ENCODE measurements around the gene RAB11FIP4.

The RAB11FIP4 gene

DNA sequence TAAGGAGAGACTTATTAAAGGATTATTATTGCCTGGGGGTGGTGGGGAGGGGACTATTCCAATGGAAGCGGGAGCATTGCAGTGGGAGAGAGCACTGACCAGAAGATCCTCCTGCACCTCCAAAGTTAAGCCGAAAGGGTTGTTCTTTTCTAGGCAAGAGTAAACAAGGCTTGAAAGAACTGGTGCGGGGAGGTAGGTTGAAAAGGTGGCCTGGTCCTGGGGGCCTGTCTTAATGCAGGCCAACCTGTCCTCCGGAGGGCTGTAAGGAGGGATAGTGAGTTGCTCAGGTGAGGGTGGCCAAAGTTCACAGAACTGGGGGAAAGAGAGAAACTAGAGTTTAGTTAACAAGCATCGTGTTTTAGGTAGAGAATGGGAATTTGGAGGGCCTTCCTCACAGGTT, 65.3 kb downstream of the RAB11FIP4 start:
- no peak for TF ChIP-seq CTCF (conservative IDR thresholded peaks at IDR 0.05; ENCODE audit: low read length)
- H3K4me3 ChIP-seq (ENCODE audit: low read length) = no peak overlapping the region
- DNase-seq (ENCODE audit: low read depth) = no peak

- H3K4me3 ChIP-seq (ENCODE audit: low read length) = no peak overlapping the region
- no peak for DNase-seq (ENCODE audit: low read depth)
- no peak for TF ChIP-seq CTCF (conservative IDR thresholded peaks at IDR 0.05; ENCODE audit: low read length)
Measured at GRCh38 chr17:31457391-31458234, 66.1 kb downstream of the RAB11FIP4 start.

- no peak for DNase-seq (ENCODE audit: low read depth)
- no peak for TF ChIP-seq CTCF (conservative IDR thresholded peaks at IDR 0.05; ENCODE audit: low read length)
- H3K4me3 ChIP-seq (ENCODE audit: low read length) = no peak overlapping the region
Measured at GRCh38 chr17:31458829-31459228, 67.4 kb downstream of the RAB11FIP4 start.

DNA sequence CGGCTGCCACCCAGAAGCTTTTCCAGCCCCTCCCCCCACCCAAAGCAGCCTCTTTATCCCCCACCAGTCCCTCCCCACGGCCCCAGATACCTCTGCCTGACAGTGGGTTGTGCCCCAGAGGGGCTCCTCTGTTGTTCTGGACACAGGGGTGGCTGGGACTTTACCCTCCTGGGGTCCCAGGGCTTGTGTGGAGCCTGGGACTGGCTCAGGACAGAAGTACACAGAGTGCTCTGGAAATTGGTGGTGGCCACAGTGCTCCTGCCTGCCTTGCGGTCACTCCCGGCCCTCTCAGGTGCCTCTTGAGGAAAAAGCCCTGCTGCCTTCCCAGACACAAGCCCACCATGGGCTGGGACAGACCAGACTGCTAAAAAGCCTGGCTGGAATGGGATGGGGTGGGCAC, 68.2 kb downstream of the RAB11FIP4 start:
- TF ChIP-seq CTCF (conservative IDR thresholded peaks at IDR 0.05; ENCODE audit: low read length) = no peak

GRCh38 chr17:31460226-31460721, 68.8 kb downstream of the RAB11FIP4 start:
- TF ChIP-seq CTCF (conservative IDR thresholded peaks at IDR 0.05; ENCODE audit: low read length) = no peak
- H3K4me3 ChIP-seq (ENCODE audit: low read length) = no peak overlapping the region
- DNase-seq (ENCODE audit: low read depth) = no peak

More for the DNA sequence above, 68.2 kb downstream of the RAB11FIP4 start:
- no peak overlapping the region for H3K4me3 ChIP-seq (ENCODE audit: low read length)
- DNase-seq (ENCODE audit: low read depth) = no peak

GRCh38 chr17:31461227-31461810, 69.8 kb downstream of the RAB11FIP4 start:
- no peak for TF ChIP-seq CTCF (conservative IDR thresholded peaks at IDR 0.05; ENCODE audit: low read length)
- H3K4me3 ChIP-seq (ENCODE audit: low read length) = no peak overlapping the region
- no peak for DNase-seq (ENCODE audit: low read depth)

GRCh38 chr17:31462261-31462660, 70.8 kb downstream of the RAB11FIP4 start:
- no peak overlapping the region for H3K4me3 ChIP-seq (ENCODE audit: low read length)
- no peak for DNase-seq (ENCODE audit: low read depth)
- TF ChIP-seq CTCF (conservative IDR thresholded peaks at IDR 0.05; ENCODE audit: low read length) = no peak
